Iris pigment epithelial cell (primary cell): Measurements from ENCODE around the gene AMZ1.
"Not testable (repeated sequence)": the region's sequence is repeated elsewhere in the genome, so short reads cannot be mapped to it uniquely, and the experiment has no call there.

ENCODE experiments used
- DNase-seq: peaks from one replicate; pipeline ENCODE4 v3.0.0-alpha.2; 2011; ENCODE audit warnings: low read depth

Gene AMZ1

DNA sequence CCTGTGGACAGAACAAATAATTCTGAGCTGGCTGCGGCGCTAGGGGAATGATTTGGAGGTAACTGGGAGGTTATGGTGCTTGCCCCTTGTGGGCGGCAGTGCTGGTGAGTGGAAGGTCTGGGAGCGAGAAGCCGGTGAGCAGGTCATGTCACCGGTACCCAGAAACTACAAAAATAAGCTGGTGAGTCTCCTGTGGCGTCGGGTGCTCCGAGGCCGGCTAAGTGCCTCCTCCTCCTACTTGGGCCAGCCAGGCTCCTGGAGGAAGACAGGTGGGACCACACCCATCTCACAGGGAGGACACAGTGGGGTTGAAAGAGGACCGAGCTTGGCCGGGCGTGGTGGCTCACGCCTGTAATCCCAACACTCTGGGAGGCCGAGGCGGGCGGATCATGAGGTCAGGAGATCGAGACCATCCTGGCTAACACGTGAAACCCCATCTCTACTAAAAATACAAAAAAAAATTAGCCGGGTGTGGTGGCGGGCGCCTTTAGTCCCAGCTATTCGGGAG, 4.0 kb downstream of the AMZ1 start:
- DNase-seq = not testable (repeated sequence)

- DNase-seq = no peak
Observed at GRCh38 chr7:2692543-2692942, 4.5 kb downstream of the AMZ1 start.

DNA sequence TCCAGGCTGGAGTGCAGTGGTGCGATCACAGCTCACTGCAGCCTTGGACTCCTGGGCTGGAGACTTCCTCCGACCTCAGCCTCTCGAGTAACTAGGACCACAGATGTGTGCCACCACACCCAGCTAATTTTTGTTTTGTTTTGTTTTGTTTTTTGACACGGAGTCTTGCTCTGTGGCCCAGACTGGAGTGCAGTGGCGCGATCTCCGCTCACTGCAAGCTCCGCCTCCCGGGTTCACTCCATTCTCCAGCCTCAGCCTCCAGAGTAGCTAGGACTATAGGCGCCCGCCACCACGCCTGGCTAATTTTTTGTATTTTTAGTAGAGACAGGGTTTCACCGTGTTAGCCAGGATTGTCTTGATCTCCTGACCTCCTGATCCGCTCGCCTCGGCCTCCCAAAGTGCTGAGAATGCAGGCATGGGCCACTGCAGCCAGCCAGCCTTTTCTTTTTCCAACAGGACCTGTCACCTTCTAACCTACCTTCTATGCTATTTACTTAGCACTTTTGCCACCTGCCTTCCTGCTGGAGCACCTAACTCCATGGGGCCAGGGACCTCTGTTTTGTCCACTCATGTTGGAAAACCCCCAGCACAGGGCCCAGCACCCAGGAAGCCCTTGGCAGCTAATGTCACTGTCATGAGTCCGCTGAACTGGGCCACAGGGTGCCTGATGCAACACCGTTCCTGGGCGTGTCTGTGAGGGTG, 5.6 kb downstream of the AMZ1 start:
- DNase-seq = not testable (repeated sequence)

GRCh38 chr7:2694122-2694436, 6.1 kb downstream of the AMZ1 start:
- DNase-seq = not testable (repeated sequence)

- no peak for DNase-seq
Observed at GRCh38 chr7:2698581-2699288, 10.7 kb downstream of the AMZ1 start.

GRCh38 chr7:2699289-2699620, 11.3 kb downstream of the AMZ1 start:
- no peak for DNase-seq

- no peak for DNase-seq
Observed at GRCh38 chr7:2700141-2700850, 12.3 kb downstream of the AMZ1 start.

DNA sequence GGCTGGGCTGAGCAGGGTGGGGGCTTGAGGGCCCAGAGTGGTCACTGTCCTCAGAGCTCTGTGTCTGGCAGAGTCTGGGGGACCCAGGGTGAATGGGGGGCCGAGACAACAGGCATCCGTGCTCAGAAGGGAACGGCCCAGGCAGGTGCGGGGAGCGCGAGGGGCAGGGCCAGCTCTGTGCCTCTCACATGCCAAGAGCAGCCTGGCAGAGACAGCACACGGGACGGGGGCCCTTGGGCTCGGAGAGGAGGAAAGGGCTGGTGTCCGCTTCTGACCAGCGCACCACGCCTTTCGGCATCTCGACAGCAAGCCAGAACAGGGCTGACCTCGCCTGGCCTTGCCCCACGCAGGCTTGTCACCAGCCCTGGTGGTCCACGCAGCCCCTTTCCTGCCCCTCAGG, 13.4 kb downstream of the AMZ1 start:
- DNase-seq = no peak

DNA sequence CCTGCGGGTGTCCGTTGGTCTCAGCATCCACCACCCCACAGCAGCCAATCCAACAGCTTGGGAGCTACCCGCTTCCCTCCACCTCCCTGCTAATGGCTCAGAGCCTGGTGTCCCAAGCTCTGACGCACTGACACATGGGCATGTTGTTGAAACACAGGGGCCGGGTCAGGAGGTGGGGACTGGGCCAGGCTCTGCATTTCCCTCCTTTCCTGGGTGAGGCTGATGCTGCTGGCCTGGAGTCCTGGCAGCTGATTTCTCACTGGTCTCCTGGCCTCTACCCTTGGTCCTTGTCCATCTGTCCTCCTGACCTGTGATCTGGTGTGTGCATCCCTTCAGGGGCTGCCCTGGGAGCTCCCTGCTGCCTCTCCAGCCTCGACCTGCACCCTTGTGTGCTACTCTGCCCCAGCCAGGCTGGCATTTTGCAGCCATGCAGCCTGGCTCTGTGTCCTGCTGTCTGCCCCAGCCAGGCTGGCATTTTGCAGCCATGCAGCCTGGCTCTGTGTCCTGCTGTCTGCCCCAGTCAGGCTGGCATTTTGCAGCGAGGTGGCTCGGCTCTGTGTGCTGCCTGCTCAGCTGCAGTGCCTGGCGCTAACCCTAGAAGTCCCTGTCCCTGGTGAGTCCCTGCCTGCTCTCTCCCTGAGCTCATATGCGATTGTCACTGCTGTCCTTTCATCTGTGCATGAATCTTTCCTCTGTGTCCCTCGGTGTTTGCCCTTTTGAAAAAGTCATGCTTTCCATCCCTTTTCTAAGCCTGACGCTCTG, 14.0 kb downstream of the AMZ1 start:
- DNase-seq = no peak

DNA sequence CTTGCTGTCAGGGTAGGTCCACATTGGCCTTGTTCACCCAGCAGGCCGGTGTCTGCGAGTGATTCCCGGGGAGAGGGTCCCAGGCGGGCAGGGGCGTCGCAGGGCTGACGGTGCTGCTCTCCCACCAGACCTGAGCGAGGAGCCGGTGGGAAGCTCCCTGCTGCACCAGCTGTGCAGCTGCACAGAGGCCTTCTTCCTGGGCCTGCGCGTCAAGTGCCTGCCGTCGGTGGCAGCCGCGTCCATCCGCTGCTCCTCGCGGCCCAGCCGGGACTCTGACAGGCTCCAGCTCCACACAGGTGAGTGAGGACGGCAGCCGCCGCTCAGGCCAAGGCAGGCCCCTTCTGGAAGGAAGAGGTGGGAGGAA, 14.6 kb downstream of the AMZ1 start:
- no peak for DNase-seq

GRCh38 chr7:2705371-2706096, 17.5 kb downstream of the AMZ1 start:
- no peak for DNase-seq

DNA sequence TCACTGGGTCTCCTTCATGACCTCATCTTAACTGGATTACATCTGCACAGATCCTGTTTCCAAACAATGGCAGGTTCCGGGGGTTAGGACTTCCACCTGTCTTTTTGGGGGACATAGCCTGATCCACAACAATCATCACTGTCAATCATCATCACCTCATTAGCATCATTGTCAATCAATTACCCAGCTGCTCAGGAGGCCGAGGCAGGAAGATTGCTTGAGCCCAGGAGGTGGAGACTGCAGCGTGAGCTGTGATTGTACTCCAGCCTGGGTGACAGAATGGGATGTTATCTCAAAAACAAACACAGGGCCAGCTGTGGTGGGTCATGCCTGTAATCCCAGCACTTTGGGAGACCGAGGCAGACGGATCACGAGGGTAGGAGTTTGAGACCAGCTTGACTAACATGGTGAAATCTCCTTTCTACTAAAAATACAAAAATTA, 18.7 kb downstream of the AMZ1 start:
- DNase-seq = no peak

DNA sequence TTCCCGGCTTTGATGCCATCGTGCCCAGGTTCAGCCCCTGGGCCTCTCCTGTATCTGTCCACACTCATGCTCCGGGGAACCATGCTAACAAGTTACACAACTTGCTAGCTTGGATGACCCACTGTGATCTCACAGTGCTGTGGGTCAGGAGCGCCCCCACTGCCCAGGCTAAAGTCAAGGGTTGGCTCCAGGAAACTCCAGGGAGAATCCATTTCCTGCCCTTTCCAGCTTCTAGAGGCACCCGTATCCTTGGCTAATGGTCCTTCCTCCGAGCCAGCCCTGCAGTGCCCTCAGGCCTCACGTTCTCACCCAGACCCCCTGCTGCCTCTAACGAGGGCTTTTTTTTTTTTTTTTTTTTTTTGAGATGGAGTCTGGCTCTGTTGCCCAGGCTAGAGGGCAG, 19.5 kb downstream of the AMZ1 start:
- no peak for DNase-seq

- no peak for DNase-seq
Observed at GRCh38 chr7:2708041-2708440, 20.0 kb downstream of the AMZ1 start.

- DNase-seq = no peak
Observed at GRCh38 chr7:2708547-2709310, 20.7 kb downstream of the AMZ1 start.

- DNase-seq = no peak
Observed at GRCh38 chr7:2709553-2710285, 21.7 kb downstream of the AMZ1 start.

DNA sequence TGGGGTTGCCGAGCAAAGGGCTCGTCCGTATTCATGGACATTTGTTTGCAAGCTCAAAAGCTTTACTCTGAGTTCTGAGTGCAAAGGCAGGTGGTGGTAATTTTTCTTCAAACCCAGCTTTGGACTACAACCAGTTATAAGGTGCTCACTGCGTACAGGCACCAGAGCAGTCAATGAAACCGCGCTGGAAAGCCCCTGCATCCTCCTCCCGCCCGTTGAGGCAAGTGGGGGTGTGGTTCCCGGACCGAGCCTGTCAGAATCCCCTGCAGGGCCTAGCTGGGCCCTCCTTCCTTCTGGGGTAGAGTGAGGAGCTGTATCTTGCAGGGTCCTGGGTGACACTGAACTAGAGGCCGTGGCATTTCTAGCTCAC, 22.3 kb downstream of the AMZ1 start:
- no peak for DNase-seq

GRCh38 chr7:2710901-2711551, 23.0 kb downstream of the AMZ1 start:
- DNase-seq = peak; percentile 34

- DNase-seq = no peak
Observed at GRCh38 chr7:2711895-2712675, 24.1 kb downstream of the AMZ1 start.
